Activated CD4-positive, alpha-beta T cell treated with anti-CD3 and anti-CD28 coated beads, Interleukin-2, amount 50 U/mL, for 48 hours (primary cell): ENCODE results near the gene SOS2.

Source experiments
- DNase-seq, 2 experiments: peaks; one replicate each; pipeline ENCODE4 v3.0.0-alpha.2; 2020

Gene SOS2

DNA sequence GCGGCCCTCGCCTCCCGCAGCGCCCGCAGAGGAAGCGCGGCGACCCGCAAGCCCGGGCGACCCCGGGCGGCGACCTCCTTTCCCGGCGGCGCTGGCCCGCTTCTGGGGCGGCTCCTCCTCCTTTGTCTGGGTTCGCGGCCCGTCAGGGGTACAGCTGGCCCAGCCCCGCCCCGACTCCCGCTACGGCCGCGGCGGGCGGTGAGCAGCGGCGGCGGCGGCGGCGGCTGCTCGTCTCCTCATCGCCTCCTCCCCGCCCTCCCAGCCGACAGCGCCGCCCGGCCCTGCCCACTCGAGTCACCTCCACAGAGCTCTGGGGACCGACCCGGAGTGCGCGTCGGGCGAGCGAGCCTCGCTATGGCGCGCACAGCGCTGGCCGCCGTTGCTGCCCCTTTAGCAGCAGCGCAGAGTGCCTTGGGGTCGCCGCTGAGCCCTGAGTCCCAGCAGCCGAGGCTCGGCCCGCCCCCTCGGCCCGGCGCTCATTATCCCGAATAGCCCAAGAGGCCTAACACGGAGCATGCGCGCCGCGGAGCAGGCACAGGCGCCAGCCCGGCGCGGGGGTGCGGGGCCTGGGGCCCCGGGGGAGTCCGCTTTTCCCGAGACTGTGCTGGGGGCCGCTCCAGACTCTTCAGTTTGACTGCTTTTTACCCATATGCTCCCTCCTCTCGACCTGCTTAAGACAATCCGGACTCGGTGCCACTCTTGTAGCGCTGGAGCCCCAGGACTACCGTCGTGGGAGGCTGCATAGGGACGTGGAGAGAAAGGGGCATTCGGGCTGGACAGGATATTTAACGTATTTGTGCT is at the start of gene SOS2:
Gene SOS2, minus strand, starts transcription at position 104 of the 801 bp plus-strand sequence. CDS start 295 bp downstream, outside the sequence.
- peak; percentile 78 to 82 for DNase-seq

DNA sequence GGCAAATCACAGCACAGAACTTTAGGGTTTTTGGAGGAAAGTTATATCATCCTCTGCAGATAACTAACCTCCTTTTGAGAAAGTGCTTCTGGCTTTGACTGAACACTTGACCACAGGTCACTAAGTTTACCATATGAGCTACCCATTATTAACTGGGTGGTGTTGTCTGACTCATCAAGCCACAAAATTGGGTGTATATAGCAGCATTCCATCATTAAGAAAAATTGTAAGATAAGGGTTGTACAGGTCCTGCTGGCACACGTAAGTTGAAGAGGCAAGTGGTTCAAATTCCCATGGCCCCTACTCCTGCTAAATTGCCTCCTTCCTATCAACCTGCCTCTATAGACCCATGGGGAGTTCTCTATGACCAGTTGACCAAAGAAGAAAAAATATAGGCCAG is 41.1 kb upstream of the SOS2 start:
- DNase-seq = no peak

DNA sequence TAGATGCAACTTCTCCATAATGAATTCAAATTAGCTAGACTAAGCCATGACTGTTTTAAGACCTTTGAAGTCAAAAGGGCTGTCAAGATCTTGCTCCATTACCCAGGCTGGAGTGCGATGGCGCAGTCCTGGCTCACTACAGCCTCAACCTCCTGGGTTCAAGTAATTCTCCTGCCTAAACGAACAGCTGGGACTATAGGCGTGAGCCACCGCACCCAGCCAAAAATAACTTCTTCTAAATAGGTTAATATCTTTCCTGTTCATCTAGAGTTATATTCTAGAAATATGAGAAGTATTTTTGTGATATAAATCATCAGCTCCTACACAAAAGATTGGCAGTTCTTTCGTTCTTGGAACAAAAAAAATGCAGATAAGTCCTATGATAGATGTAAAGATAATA is 39.6 kb upstream of the SOS2 start:
- DNase-seq = no peak

DNA sequence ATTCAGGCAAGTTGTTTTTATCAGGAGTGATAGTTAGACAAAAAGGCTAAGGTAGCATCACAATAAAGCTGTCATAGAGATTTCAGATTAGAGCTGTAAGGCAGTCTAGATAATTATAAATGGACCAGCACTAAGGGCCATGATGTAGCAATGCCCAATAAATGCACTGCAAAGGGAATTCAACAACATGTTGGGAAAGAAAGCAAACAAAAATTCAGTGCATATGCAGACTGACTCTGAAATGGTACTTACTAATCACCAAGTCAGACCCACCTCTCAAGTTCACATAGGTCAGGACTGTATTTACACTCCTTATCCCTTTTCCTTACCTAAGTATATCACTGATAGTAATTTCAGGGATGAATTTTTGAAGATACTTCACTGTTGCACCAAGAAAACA is 33.7 kb upstream of the SOS2 start:
- DNase-seq = no peak

DNA sequence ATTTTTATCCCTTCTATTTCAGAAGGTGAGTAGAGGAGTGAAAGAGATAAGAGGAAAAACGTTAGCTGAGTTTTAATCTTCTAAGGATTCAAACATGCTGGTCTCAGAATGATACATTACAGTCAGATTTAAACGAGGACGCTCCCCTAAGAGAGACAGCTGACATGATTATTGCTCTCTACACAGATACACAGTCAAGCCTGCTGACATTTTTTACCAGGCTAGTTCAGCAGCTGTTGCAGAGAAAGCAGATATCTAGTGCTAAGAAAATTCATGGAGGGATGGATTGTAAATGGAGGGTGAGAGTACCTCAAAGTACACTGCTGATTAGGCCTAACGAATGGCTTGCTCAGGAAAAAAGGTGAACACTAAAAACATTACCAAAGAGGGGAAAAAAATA is 31.9 kb upstream of the SOS2 start:
- DNase-seq = no peak

DNA sequence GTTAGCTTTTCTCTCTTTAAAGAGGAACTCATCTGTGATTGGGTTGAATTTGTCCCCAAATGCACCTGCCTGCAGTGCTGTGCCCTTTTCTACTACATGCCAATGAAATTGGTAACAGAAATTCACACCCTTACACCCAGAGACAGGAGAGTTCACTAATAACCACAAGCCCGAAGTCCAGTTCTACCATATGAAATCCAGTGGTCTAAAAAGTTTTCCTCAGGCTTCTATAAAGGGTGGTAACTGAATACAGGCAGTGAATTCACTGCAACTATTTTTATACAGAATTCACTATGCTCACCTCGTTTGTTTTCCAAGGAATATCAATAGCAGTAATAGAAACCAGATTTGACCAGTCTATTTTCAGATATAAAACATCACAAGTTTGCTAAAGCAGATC is 31.5 kb upstream of the SOS2 start:
- DNase-seq = no peak

DNA sequence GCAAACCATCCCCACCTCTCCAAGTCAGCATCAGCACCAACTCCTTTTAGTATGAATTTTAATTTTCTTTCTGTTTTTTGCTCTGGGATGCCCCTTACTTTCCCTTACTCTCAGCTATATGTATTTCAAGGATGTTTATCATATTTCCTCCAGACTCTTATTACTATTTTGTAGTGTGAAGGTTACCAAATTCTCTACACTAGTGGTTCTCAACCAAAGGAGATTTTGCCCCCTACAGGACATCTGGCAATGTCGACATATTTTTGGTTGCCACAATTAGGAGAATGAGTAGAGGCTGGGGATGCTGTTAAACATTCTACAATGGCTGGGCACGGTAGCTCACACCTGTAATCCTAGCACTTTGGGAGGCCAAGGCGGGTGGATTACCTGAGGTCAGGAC is 29.1 kb upstream of the SOS2 start:
- peak in 1 of 2 experiments; percentile 11 for DNase-seq

DNA sequence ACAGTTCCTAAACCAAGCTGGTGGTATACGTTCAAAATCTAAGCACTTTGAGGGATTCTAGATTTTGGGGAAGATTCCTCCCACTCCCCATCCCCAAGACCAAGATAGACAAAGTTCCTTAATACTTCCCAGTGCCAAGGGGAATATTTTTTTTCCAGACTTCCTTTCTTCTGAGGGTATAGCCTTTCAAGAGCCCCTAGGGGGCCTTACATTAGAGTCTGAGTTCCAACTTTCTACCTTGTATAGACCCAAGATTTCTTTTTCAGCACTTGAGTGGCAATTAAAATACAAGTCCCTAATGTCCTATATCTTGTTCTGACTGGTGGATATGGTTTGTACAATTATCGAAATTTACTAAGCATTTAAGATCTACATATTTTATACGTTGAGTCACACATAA is 28.7 kb upstream of the SOS2 start:
- no peak for DNase-seq

DNA sequence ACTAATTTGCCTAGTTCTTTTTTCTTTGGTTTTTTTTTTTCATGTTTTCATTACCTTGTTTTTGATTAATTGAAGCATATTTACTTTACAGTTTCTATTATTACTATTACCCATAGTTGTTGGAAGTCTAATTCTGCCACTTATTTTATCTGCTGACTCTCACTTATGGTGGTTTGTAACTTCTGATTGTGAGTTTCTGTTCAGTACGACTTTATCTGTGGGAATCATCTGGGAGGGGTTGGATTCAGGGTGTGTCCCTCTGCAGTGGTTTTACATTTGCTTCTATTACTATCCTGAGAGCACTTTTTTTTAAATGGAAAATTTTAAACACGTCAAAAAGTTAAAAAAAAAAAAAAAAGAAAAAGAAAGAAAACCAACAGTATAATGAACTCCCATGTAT is 26.4 kb upstream of the SOS2 start:
- no peak for DNase-seq

DNA sequence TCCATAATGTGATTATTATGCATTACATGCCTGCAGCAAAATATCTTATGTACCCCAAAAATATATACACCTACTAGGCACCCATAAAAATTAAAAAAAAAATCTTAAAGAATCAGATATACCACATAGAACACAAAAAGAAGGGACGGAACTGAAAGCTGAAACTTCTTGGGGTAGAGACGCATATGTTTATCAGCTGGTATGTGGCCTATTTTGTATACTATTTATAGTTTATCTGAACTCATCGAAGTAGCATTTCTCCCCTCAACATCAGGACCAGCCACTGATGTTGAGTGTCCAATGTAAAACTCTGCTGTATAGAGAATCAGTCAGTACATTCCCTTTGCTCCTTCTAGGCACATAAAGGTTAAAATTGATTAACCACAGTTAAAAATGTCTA is 22.9 kb upstream of the SOS2 start:
- no peak for DNase-seq

DNA sequence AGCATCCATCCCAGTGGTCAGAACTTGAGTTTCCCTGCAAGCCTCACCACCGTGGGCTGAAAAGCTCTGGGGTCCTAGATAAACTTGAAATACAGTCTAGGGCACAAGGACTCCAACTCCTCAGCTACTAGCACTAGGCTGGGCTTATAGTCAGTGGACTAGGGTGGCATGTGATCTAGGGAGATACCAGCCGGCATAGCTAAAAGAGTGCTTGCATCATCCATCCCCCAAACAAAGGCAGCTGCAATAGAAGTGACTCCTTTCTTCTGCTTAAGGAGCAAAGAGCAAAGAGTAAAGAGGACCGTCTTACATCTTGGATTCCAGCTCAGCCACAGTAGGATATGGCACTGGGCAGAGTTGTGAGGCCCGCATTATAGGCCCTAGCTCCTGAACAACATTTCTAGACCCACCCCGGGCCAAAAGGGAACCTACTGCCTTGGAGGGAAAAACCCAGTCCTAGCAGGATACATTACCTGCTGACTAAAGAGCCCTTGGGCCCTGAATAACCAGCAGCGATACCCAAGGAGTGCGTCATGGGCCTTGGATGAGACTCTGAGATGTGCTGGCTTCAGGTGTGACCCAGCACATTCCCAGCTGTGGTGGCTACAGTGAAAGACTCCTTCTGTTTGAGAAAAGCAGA is 17.9 kb upstream of the SOS2 start:
- DNase-seq = no peak

DNA sequence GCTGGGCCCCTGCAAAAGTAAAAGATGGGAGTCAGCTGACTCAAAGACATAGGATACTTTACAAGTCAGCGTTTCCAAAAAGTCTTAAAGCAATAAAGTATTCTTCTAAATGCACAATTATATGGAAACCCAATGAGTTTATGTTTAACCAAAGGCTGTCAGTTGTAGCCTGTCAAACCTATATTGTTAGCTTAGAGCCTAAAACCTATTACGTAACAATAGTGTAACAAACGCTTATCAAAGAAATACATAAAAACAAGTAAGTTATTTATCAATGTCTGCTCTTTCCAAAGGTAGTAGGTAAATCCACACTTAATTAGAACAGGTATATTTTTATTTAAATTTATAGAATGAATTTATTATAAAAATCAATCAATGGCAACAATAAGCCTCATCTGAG is 15.9 kb upstream of the SOS2 start:
- no peak for DNase-seq

DNA sequence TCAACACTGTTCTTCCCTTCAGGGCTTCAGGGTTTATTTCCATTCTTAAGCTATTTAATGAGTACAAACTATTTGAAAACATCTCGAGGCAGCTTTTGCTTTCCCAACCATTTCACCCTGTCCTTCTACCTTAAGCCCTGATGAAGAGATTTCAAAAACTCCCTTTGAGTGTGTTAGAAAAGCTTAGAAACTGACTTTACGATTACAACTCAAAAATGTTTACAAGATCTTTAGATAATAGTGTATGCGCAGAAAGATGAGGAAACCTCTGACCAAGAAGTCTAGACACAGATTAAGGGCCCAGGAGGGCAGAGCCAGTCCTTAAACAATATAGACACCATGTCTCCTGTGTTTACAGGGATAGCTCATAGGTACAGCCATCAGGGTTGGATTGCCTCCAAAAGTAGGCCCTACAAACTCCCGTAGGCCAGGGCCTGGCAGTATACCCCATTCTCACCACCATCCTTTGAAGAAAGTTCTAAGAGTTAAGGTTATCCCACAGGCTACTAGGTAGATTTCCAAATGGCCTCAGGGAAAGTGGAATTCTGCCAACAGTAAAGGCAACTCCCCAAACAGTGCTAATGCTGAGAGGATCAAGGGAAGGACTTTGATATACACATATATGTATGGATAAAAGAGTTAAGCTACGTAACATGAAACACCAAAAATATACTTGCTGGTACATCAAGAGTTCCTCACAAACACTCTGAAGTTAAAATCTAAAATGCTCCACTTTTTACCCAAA is 11.4 kb upstream of the SOS2 start:
- no peak for DNase-seq

DNA sequence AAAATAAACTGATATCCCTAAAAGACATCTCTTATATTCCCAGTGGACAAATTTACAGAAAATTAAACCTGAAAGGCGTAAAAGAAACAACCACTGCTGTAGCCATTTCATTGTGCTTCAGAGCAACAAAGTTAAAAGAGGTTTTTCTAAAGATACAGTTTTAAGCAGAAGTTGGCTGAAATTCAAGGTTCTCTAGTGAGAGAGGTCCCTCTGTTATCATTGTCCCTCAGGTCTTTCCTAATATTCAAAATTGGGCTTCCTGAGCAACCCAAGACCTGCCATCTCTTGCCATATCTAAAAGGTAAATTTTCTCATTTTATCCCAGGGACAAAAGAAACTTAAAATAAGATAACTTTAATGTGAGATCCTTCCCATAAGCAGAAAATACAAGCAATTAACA is 10.7 kb upstream of the SOS2 start:
- no peak for DNase-seq

DNA sequence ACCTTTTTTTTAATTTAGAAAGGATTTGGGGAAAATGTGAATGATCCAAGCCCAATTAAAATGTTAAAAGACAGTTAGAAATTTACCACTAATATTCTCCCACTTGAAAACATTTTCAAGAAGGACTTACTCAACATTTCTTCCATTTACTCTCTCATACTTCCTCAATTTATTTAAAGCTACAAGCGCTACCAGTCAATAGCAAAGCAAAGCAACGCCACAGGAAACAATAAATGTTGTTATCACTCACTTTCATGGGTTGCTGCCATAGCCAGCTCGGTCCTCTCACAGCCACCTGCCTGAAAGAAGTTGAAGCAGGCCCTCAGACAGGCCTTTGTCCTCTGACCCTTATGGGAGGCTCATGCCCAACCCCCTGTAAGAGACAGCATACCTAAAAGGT is 6.0 kb upstream of the SOS2 start:
- no peak for DNase-seq

DNA sequence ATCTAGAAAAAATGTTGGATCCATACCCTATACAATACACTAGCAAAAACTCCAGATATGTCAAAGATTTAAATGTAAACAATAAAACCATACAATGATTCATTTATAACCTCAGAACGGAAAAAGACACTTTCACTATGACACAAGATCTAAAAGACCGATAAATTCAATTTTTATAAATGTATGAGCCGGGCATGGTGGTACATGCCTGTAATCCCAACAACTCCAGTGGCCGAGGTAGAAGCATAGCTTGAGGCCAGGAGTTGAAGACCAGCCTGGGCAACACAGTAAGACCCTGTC is 2.5 kb upstream of the SOS2 start:
- no peak for DNase-seq

DNA sequence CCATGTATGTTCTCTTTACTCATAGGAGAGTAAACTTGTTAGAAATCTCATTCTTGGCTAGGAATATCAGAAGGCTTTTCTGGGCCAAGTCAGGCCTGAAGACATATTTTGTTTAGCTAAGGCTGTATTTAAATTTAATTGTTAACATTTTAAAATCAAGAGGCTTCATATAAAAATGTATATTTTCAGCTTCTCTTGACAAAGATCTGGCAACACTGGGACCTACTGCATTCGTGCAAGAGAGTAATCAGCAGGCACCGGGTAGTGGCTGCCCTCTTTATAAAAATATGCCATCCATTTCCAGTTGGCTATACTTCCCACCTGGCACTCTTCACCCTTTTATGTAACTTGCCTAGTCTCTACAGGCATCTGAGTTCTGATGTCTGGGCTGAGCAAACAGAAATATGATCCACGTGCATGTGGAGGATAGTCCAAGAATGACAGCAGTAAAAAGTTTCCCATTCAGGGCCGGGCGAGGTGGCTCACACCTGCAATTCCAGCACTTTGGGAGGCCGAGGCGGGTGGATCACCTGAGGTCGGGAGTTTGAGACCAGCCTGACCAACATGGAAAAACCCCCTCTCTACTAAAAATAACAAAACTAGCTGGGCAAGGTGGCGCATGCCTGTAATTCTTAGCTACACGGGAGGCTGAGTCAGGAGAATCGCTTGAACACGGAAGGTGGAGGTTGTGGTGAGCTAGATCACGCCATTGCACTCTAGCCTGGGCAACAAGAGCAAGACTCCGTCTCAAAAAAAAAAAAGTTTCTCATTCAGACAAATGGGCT is 2.0 kb upstream of the SOS2 start:
- DNase-seq = peak; percentile 31 to 46

DNA sequence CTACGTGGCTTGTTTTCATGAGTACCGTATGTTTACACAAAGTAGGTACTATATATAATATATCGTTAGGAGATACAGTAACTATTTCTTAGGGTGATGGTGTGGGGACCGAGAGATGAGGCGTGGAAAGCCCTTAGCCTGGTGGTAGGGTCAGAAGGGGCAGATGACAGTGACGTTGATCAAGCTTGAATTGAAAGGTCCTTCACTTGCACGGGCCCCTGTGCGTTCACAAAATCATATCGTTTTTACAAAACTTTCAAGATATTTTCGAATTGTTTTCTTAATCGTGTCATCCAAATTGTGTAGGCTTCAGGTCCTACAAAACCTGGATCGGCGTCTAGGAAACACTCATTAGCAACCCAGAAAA is 881 bp upstream of the SOS2 start:
- DNase-seq = no peak

DNA sequence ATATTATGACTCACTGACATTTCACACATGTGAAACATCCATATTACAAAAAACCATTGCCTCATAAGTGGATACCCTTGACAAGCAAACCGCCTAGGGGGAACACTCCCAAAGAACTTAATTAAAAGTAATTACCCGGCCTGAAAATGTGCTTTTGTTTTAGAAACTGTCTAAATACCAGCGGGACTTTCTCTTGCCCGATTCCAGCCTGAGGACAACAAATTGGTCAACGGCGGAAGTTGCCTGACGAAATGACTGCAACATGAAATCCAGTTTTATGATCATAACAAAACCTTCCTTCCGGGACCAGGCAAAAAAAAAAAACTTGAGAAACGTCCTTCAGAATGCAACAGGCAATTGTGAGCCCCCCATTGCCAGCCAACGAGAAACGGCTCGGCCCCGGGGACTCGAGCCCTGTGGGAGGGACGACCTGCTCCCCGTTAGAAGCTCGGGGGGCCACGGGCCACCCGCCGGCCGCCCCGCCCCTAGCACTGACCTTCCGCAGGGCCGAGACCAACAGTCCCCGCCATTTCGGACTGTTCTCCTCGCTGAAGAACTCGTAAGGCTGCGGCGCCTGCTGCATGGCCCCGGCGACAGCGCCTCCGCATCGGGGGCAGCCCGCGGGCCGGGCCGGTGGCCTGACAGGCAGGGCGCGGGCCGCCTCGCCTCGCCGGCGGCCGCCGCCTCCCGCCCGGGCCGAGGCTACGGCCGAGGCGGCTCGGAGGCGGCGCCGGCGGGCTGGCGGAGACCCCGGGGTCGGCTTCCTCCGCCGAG is 490 bp downstream of the SOS2 start:
- DNase-seq = peak; percentile 34 to 57

DNA sequence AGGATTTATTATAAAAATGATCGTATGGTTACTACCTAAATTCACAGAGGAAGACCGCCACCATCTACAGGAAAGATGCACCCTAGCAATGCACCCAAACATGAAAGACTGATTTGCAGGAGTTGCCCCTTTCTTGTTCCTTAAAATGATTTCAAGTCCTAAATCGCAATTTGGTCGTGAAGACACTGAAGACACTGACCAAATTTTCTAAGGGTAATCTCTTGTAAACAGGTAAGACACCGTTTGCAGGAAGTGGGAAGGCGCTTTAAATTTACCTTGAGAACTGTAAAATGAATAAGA is 1.0 kb downstream of the SOS2 start:
- no peak for DNase-seq

DNA sequence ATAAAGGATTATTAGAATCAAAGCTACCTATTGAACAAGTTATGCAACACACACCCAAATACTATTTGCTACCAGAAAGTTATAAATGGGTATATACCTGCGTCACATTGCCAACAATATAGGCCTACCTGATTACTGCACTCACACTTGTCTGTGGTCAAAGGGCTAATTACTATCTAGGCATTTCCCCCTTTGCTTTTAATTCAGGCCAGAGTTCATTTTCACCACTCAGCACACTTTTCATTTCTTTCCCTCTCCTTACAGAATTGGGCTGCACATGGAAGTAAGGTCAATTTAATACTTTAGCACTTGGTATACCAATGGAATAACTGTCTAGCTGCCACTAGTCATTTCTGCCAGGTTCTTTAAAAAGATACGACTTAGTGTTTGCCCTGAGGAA is 1.7 kb downstream of the SOS2 start:
- no peak for DNase-seq

DNA sequence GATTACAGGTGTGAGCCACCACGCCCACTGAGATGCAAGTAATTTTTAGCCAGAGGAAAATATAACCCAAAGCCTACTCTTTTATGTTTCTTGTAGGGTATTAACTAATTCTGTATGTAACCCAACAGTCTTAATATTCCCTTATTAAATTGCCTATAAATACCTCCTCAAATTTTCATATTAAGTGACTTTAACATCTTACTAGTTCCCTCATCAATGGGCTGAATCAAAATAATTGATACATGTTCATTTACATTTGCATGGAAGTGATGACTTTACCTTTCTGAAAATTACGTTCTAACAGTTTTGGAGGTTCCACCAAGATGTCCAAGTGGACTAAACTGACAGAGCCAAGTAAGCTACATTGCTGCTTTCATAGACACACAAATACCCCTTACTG is 3.1 kb downstream of the SOS2 start:
- no peak for DNase-seq

DNA sequence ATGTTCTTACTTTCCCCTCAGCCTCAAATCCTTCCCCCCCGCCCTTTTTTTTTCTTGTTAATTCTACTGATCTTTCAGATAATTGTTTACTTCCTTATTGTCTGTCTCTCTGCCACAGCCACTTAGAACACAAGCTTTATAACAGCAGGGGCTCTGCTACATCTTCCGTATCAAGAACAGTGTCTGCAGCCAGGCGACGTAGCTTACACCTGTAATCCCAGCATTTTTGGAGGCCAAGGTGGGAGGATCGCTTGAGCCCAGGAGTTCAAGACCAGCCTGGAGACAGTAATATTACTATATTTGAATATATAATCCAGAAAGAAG is 5.4 kb downstream of the SOS2 start:
- no peak for DNase-seq
